ENCODE results near the gene SORCS3. TPM values are rescaled to one million over a fixed set of nuclear protein-coding genes. Genes with fewer than 3 reads are reported as not detected.

SORCS3 gene
- polyA plus RNA-seq, 1 donor from 2014 or later, result 9.8 TPM

DNA sequence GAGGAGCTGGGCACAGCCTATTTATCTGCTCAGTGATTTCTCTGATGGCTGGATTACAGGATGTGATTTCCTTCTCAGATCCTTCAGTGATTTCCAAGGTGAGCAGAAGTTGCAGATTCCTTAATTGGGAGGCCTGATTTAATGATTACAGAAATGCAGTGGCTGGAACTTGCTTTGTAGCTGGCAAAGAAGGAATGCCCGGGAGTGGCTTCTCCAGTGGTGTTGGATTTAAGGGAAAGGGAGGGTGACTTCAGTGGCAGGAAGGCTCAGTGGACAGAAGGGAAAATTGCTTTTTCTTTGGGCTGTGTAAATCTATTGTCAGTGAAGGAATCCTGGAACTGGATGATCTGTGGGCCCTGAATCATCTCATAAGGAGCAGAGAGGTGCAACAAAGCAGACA is 5.1 kb downstream of the SORCS3 start:
- TF ChIP-seq EZH2 (IDR thresholded peaks at IDR 0.05; ENCODE audit: borderline replicate concordance, insufficient read depth, low read length, poor library complexity, severe bottlenecking) (no peak), POLR2AphosphoS5 (IDR thresholded peaks at IDR 0.05) (no peak), EP300 (conservative IDR thresholded peaks at IDR 0.05; ENCODE audit: poor library complexity, severe bottlenecking) (no peak)
- TF ChIP-seq, protein P1, sequence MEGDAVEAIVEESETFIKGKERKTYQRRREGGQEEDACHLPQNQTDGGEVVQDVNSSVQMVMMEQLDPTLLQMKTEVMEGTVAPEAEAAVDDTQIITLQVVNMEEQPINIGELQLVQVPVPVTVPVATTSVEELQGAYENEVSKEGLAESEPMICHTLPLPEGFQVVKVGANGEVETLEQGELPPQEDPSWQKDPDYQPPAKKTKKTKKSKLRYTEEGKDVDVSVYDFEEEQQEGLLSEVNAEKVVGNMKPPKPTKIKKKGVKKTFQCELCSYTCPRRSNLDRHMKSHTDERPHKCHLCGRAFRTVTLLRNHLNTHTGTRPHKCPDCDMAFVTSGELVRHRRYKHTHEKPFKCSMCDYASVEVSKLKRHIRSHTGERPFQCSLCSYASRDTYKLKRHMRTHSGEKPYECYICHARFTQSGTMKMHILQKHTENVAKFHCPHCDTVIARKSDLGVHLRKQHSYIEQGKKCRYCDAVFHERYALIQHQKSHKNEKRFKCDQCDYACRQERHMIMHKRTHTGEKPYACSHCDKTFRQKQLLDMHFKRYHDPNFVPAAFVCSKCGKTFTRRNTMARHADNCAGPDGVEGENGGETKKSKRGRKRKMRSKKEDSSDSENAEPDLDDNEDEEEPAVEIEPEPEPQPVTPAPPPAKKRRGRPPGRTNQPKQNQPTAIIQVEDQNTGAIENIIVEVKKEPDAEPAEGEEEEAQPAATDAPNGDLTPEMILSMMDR (IDR thresholded peaks at IDR 0.05; ENCODE audit: poor library complexity, severe bottlenecking), result no peak
- Histone ChIP-seq H4K20me1 (ENCODE audit: insufficient read depth) (no peaks in the 10 kb centered on the region), H3K4me3 (ENCODE audit: low read length) (no peak overlapping the region), H3K4me2 (ENCODE audit: low read length) (no peak overlapping the region), H3K79me2 (replicated peaks; ENCODE audit: insufficient read depth, low read length) (no peaks in the 10 kb centered on the region), H3F3A (ENCODE audit: insufficient read depth, low read length, poor library complexity, severe bottlenecking) (no peaks in the 10 kb centered on the region), H3K9me2 (ENCODE audit: insufficient read depth, low read length) (no peaks in the 10 kb centered on the region), H3K9ac (ENCODE audit: low read length) (no peak overlapping the region), H3K9me3 (ENCODE audit: low read length) (no peaks in the 10 kb centered on the region), H3K36me3 (ENCODE audit: insufficient read depth, low read length) (no peaks in the 10 kb centered on the region), H3K27ac (ENCODE audit: low read length) (no peak overlapping the region), H3K27me3 (ENCODE audit: insufficient read depth, low read depth, low read length) (peaks cover 26% of the 10 kb centered on the region), H2AFZ (ENCODE audit: low read depth, low read length) (no peak overlapping the region)

DNA sequence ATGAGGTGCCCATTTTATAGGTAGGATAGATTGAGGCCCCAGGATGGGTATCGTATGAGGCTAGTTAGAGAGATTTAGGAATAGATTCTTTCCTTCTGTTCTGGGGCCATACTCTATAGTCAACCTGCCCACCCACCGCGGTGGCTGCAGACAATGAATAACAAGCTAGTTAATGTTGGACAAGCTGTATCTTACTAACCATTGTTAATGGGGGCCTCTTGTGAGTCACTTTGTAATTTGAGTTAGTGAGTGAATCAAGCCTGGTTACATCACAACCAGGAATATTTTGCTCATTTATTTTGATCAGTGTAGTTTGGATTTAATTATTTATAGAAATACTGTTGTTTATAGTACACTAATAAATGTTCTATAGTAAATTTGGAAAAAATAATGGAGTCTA is 7.3 kb downstream of the SORCS3 start:
- H3K79me2 ChIP-seq (replicated peaks; ENCODE audit: insufficient read depth, low read length), result no peaks in the 10 kb centered on the region
- H4K20me1 ChIP-seq (ENCODE audit: insufficient read depth), result no peaks in the 10 kb centered on the region
- H3K27me3 ChIP-seq (ENCODE audit: insufficient read depth, low read depth, low read length), result peaks cover 5% of the 10 kb centered on the region
- no peak overlapping the region for H3K9ac ChIP-seq (ENCODE audit: low read length)
- H3K27ac ChIP-seq (ENCODE audit: low read length), result peak overlapping the region; percentile 44
- no peaks in the 10 kb centered on the region for H3F3A ChIP-seq (ENCODE audit: insufficient read depth, low read length, poor library complexity, severe bottlenecking)
- no peaks in the 10 kb centered on the region for H3K36me3 ChIP-seq (ENCODE audit: insufficient read depth, low read length)
- no peak overlapping the region for H2AFZ ChIP-seq (ENCODE audit: low read depth, low read length)
- H3K9me3 ChIP-seq (ENCODE audit: low read length), result no peaks in the 10 kb centered on the region
- H3K4me2 ChIP-seq (ENCODE audit: low read length), result no peak overlapping the region
- TF ChIP-seq TAF1 (IDR thresholded peaks at IDR 0.05; ENCODE audit: low read depth), result no peak
- no peak for TF ChIP-seq MXI1 (conservative IDR thresholded peaks at IDR 0.05; ENCODE audit: poor library complexity, severe bottlenecking)
- no peak for TF ChIP-seq POLR2AphosphoS5 (IDR thresholded peaks at IDR 0.05)
- no peaks in the 10 kb centered on the region for H3K9me2 ChIP-seq (ENCODE audit: insufficient read depth, low read length)
- peak overlapping the region; percentile 30 for H3K4me3 ChIP-seq (ENCODE audit: low read length)

DNA sequence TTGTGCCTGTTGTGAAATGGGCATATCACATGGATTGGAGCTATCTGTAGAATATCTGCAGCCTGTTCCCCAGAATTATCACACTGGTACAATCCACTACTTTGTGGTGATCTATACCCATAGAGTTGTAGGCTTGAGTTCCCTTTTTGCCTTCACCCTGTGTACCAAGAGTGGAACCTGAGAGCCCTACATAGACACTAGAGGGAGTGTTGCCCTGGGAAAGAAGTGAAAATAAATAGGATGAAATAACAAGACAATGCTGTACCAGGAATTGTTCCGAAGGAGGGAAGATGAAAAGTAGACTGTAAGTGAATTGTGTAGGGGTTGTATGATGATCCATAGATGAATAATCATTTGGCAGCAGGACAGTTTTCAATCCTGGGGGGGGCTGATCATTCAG is 9.0 kb downstream of the SORCS3 start:
- no peaks in the 10 kb centered on the region for H3F3A ChIP-seq (ENCODE audit: insufficient read depth, low read length, poor library complexity, severe bottlenecking)
- no peaks in the 10 kb centered on the region for H3K79me2 ChIP-seq (replicated peaks; ENCODE audit: insufficient read depth, low read length)
- TF ChIP-seq SMC3 (conservative IDR thresholded peaks at IDR 0.05; ENCODE audit: poor library complexity), result peak; percentile 60
- peak; percentile 68 for TF ChIP-seq RAD21 (conservative IDR thresholded peaks at IDR 0.05)
- TF ChIP-seq TAF1 (IDR thresholded peaks at IDR 0.05; ENCODE audit: low read depth), result no peak
- no peak for TF ChIP-seq POLR2AphosphoS5 (IDR thresholded peaks at IDR 0.05)
- TF ChIP-seq, protein P1 (IDR thresholded peaks at IDR 0.05; ENCODE audit: poor library complexity, severe bottlenecking), result peak; percentile 63
- no peaks in the 10 kb centered on the region for H3K36me3 ChIP-seq (ENCODE audit: insufficient read depth, low read length)
- no peaks in the 10 kb centered on the region for H4K20me1 ChIP-seq (ENCODE audit: insufficient read depth)
- H3K4me2 ChIP-seq (ENCODE audit: low read length), result no peak overlapping the region
- no peak overlapping the region for H2AFZ ChIP-seq (ENCODE audit: low read depth, low read length)
- no peaks in the 10 kb centered on the region for H3K9me2 ChIP-seq (ENCODE audit: insufficient read depth, low read length)
- no peak overlapping the region for H3K27ac ChIP-seq (ENCODE audit: low read length)
- no peak overlapping the region for H3K4me3 ChIP-seq (ENCODE audit: low read length)
- H3K9me3 ChIP-seq (ENCODE audit: low read length), result no peaks in the 10 kb centered on the region
- H3K27me3 ChIP-seq (ENCODE audit: insufficient read depth, low read depth, low read length), result no peaks in the 10 kb centered on the region
- H3K9ac ChIP-seq (ENCODE audit: low read length), result no peak overlapping the region
